ENCODE results near the gene PRRC2A. TPM values are rescaled to one million over a fixed set of nuclear protein-coding genes. Genes with fewer than 3 reads are reported as not detected.

The PRRC2A gene
- total RNA-seq, 4 donors from 2014 or later: 57.4 to 131 (median 73.7) TPM

GRCh38 chr6:31654574-31655348 is 34.2 kb downstream of the PRRC2A start:
- 89 to 93% methylated on average over 8 of the region's 8 CpGs for WGBS, 2 donors
- intact Hi-C loops (cut with DNase I; ENCODE audit: low total_unique reads): no loop called here
- DNase-seq (ENCODE audit: low spot score in 2 of 2): no peak
- no peak for TF ChIP-seq POLR2A (IDR thresholded peaks at IDR 0.05)
- TF ChIP-seq CTCF (IDR thresholded peaks at IDR 0.05): no peak
- H3K4me3 ChIP-seq (ENCODE audit: low read depth, poor library complexity, severe bottlenecking): no peak overlapping the region

GRCh38 chr6:31655349-31656237 is 35.1 kb downstream of the PRRC2A start, which contains the start of gene APOM:
TSS of gene APOM (plus strand) at chr6:31655894. CDS start at chr6:31655967, 73 bp downstream.
- peak in 1 of 3 donors; percentile 54 for TF ChIP-seq CTCF (IDR thresholded peaks at IDR 0.05)
- no peak for TF ChIP-seq POLR2A (IDR thresholded peaks at IDR 0.05)
- H3K4me3 ChIP-seq (ENCODE audit: low read depth, poor library complexity, severe bottlenecking): no peak within 1 kb of the TSS
- no peak for DNase-seq (ENCODE audit: low spot score in 2 of 2)
- 83 to 84% methylated on average over 8 of the region's 8 CpGs for WGBS, 2 donors
- intact Hi-C loops (cut with DNase I; ENCODE audit: low total_unique reads): no loop called here

GRCh38 chr6:31657406-31658157 is 37.1 kb downstream of the PRRC2A start:
- WGBS, 2 donors: 72 to 75% methylated on average over 6 of the region's 6 CpGs
- no peak for DNase-seq (ENCODE audit: low spot score in 2 of 2)
- H3K4me3 ChIP-seq (ENCODE audit: low read depth, poor library complexity, severe bottlenecking): no peak overlapping the region
- TF ChIP-seq POLR2A (IDR thresholded peaks at IDR 0.05) (no peak), CTCF (IDR thresholded peaks at IDR 0.05) (no peak)
- intact Hi-C loops (cut with DNase I; ENCODE audit: low total_unique reads): no loop called here

GRCh38 chr6:31658158-31658688 is 37.7 kb downstream of the PRRC2A start:
- TF ChIP-seq CTCF (IDR thresholded peaks at IDR 0.05) (no peak), POLR2A (IDR thresholded peaks at IDR 0.05) (no peak)
- no peak for DNase-seq (ENCODE audit: low spot score in 2 of 2)
- no peak overlapping the region for H3K4me3 ChIP-seq (ENCODE audit: low read depth, poor library complexity, severe bottlenecking)
- 74 to 77% methylated on average over 4 of the region's 4 CpGs for WGBS, 2 donors
- intact Hi-C loops (cut with DNase I; ENCODE audit: low total_unique reads): no loop called here

- no peak for DNase-seq (ENCODE audit: low spot score in 2 of 2)
- H3K4me3 ChIP-seq (ENCODE audit: low read depth, poor library complexity, severe bottlenecking): peak overlapping the region; percentile 77
- WGBS, 2 donors: 81 to 87% methylated on average over 11 to 13 of the region's 13 CpGs
- TF ChIP-seq POLR2A (IDR thresholded peaks at IDR 0.05) (no peak), CTCF (IDR thresholded peaks at IDR 0.05) (no peak)
- intact Hi-C loops (cut with DNase I; ENCODE audit: low total_unique reads): no loop called here
Observed at GRCh38 chr6:31658983-31659648, 38.6 kb downstream of the PRRC2A start.

All from lower leg skin (tissue), 4 donors.